NCI-H146 treated with DMSO at 0.1 percent for 48 hours (cell line): Measurements from ENCODE around the gene LONP2.
"Not testable (repeated sequence)": the region's sequence is repeated elsewhere in the genome, so short reads cannot be mapped to it uniquely, and the experiment has no call there.

Experiments
- DNase-seq: peaks from one replicate; lab custom pipeline; 2025; ENCODE audit not compliant: unreplicated experiment; lab: John Stamatoyannopoulos, UW

The LONP2 gene

DNA sequence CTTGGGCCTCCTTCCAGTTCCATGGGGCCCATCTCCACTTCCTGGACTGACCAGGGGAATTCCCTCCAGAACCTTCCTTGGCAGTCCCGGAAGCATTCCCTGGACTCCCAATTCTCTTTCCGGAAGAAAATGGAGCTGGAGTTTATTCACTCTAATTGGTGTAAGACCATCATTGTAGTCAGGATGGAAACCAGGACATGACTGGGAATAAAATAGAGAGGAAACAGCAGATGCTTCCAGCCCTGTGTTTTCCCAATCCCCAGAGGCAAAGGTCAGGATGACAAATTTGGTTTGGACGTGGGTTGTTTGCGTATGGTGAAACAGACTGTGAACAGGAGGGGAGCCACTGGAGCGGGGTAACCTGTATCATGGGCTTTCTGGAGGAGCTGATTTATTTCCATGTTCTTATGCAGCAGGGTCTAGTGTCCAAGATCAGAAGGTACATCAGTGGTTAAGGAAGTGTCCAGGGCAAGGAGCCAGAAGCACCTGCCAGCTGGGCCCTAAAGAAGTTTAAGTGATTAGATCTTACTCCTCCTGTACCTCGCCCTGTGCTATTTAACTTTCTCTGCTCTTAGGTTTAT lies 8.5 kb upstream of the LONP2 start:
- DNase-seq: no peak

DNA sequence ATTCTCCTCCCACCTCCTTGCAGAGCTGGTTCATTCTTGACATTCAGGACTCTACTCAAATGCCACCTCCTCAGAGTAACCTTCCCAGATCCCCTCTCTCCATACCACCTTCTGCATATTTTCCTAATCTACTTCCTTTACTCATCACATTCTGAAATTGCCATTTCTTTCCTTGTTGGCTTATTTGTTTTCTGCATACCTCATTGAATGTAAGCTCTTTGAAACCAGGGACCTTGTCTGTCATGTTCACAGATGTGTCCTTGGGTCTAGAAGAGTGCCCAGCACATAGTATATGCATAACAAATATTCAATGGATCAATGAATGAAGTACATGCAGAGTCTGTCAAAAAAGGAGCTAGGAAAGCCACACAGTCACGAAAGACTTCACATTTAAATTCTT lies 7.8 kb upstream of the LONP2 start:
- no peak for DNase-seq

- DNase-seq: not testable (repeated sequence)
Measured at GRCh38 chr16:48240147-48240546, 4.0 kb upstream of the LONP2 start.

- DNase-seq: no peak
Measured at GRCh38 chr16:48244863-48245195, 729 bp downstream of the LONP2 start.

DNA sequence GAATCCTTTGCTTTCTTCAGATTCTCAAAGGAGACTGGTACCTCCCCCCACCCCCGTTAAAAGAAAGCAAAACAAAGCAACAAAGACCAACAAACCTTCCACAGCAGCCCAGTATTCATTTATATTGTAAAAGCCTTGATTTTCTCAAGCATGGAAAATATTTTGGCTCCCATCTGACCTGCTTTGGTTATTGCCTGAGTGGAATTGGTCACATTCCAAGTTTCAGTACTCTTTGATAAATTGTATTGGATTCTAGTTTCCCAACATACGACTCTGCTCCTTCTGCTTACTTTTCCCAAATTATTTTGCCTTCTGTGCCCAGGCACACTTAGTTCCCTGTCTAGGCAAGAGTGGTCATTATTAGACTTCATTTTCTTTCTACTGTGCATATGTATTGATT lies 2.0 kb downstream of the LONP2 start:
- DNase-seq: no peak

- DNase-seq: no peak
Measured at GRCh38 chr16:48247311-48247710, 3.2 kb downstream of the LONP2 start, which contains the start of gene ABCC11. Gene ABCC11, minus strand, starts transcription at chr16:48247539. Its CDS starts 15,618 bp downstream, at chr16:48231921.

DNA sequence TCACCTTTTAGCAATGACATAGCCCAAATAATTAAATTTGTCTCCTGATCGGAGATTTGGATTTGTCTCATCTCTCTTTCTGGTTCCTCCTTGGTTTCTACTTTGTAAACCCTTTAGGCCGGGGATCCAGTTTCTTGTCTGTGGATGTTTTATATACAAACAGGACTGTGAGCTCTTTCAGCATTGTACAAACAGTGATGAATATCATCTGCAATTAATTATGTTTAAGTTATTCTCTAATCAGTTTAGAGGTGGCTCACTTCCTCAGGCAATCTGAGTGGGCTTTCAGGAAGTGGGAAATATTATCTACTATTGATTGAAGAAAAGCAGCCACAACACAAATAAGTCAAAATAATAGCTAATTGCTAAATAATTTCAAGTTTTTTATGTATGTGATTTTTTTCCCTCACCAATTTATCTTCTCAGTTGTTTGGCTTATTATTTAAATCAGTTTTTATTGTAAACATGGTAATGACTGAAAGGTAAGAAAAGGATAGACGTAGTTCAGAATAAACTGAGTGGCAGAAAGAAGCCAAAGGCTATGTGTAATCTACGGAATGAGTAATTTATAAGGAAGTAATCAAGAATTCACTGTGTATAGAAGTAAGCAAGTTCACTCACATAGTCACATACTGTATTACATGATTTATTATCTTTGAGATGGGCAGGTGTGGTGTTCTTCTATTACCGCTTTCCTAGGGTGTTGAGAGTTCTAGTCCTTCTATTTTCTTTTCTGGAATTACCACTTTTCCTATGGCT lies 6.6 kb downstream of the LONP2 start:
- DNase-seq: no peak

GRCh38 chr16:48252013-48252412 lies 7.9 kb downstream of the LONP2 start:
- DNase-seq: no peak

DNA sequence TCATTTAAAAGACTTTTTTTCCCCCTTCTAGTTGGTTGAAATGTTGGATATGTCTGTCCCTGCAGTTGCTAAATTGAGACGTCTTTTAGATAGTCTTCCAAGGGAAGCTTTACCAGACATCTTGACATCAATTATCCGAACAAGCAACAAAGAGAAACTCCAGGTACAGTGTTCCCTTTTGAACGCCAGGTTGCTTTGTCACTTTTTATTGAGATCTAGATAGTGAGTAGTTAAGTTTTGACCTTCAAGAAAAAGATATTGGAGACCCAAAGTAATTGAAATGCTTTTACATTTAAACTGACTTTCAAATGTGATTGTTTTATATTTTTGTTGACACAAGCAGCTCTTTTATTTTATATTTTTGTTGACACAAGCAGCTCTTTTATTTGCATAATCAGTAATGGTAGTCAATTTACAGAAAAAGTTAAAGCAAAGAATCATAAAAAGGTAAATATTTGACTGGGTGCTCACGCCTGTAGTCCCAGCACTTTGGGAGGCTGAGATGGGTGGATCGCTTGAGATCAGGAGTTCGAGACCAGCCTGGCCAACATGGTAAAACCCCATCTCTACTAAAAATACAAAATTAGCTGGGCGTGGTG lies 12.6 kb downstream of the LONP2 start:
- DNase-seq: no peak

- DNase-seq: no peak
Measured at GRCh38 chr16:48261569-48261968, 17.5 kb downstream of the LONP2 start.

DNA sequence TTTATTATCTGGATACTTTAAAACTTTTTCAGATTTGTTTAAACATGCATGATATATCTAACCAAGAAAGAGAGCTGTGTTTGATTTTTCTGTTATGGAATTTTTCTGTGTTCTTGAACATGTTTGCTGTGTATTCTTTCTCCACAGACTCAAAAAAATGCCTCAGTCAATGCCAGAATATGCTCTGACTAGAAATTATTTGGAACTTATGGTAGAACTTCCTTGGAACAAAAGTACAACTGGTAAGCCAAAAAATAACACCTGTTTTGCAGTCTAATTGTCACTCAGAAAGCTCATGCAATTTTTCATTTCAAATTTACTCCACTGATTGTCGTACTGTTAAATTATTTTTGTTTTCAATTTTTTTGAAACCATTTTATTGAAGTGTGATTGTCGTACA lies 18.5 kb downstream of the LONP2 start:
- DNase-seq: no peak

GRCh38 chr16:48269011-48269410 lies 24.9 kb downstream of the LONP2 start:
- DNase-seq: no peak

GRCh38 chr16:48271728-48272127 lies 27.6 kb downstream of the LONP2 start:
- DNase-seq: no peak

- no peak for DNase-seq
Measured at GRCh38 chr16:48272837-48273421, 28.8 kb downstream of the LONP2 start.

DNA sequence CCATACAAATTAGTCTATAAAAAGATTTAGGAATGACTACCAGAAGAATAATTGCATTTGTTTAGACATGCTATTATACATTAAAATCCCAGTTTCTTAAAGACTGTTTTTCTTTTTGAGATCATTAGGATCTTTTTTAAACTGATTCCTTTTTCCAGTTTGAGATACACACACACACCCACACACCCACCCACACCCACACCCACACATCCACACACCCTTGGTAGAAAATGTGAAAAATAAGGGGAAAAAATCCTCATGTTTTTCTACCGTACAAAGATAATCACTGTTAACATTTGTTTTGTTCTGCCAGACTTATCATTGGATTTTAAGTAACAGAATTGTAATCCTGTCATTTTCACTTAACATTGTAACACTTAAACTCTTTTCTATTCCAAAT lies 30.4 kb downstream of the LONP2 start:
- no peak for DNase-seq

- no peak for DNase-seq
Measured at GRCh38 chr16:48276102-48276501, 32.0 kb downstream of the LONP2 start.

DNA sequence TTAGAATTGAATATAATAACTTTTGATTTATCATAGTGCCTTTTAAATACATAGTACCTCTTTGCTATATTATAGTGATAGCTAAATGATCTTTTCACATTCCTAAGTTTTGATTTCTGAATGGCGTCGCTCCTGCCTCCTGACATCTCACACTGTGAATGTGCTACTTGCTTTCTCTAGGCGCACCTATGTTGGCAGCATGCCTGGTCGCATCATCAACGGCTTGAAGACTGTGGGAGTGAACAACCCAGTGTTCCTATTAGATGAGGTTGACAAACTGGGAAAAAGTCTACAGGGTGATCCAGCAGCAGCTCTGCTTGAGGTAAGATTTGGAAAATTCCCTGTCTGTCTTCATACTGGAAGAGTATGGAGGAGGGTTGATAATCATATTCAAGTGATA lies 33.1 kb downstream of the LONP2 start:
- DNase-seq: no peak

GRCh38 chr16:48279199-48279598 lies 35.1 kb downstream of the LONP2 start:
- DNase-seq: no peak

DNA sequence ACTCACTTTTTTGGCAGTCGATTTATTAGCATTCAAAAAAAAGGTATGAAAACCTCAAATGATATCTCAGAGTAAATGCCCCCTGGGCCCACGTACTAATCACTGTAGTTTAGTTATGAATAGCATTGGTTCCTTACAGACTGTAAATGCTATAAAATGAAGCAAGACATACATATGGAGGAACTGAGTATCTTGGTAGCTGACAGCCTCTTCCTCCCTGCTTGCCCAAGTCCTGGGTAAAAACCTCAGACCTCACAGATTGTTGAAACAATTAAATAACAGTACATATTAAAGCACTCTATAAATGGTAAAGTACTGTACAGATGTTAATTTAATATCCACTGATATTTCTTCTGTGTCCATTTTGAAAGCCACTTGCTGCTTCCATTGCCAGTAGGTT lies 36.4 kb downstream of the LONP2 start:
- no peak for DNase-seq

- DNase-seq: no peak
Measured at GRCh38 chr16:48282636-48283263, 38.6 kb downstream of the LONP2 start.

DNA sequence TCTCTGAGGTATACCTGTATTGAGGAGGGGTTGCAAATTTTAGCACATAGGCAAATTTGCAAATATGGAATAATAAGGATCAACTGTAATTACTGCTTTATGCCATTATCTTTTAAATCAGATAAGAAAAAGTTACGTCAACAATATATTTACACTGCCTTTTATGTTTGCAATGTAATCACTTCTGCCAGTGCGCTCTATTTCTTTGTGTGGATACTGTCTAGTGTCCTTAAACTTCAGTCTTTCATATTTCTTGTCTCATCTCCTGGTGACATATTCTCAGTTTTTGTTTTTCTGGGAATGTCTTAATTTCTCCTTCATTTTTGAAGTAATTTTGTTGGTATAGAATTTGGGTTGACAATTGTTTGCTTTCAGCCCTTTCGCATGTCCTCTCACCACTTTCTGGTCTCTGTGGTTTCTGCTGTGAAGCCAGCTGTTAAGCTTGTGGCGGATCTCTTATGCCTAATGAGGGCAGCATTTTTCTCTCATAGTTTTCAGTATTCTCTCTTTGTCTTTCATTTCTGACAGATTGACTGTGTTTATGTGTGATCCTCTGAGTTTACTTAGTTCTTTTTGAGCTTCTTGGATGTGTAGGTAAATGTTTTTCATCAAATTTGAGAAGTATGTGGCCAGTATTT lies 40.8 kb downstream of the LONP2 start:
- no peak for DNase-seq
